K562 (cell line): ENCODE measurements around the gene PCDHGB1. TPM values are rescaled to one million over a fixed set of nuclear protein-coding genes. Genes with fewer than 3 reads are reported as not detected.

Source experiments
- ATAC-seq: fragments of 200-7000 bp; cut with Tn5 transposase; 3 replicates; pipeline ENCODE4 v1.9.1; 2020; ENCODE audit warnings: moderate library complexity
- BruUV-seq: library from RNA; stranded (reverse); fragments of 400-500 nt; replicated peaks from 2 replicates; lab custom pipeline; 2021; lab: Mats Ljungman, UMichigan
- CTCF ChIA-PET: fragments of 300-600 bp; formaldehyde crosslinking; extraction: SDS; loops from one replicate; lab custom pipeline; 2021; ENCODE audit warnings: low intra/inter-chr PET ratio; lab: Yijun Ruan, JAX
- POLR2A ChIA-PET: fragments of 300-600, 350-650 bp; sonication (Branson Sonifier 250); formaldehyde crosslinking; extraction: SDS; loops from one replicate; lab custom pipeline; 2021; ENCODE audit warnings: antibody characterized with exemption, inconsistent platforms; lab: Yijun Ruan, JAX
- DNase-seq, 4 experiments: peaks; one replicate each; pipeline versions ENCODE4 v3.0.0 to v3.0.0-alpha.2; 2011 to 2018; ENCODE audit warnings: low spot score in 3 of 4, mixed read lengths in 3 of 4; ENCODE audit errors: extremely low read depth in 1 of 4
- FAIRE-seq: peaks from 2 replicates; lab custom pipeline; 2011; peaks lifted over from hg19 to GRCh38; lab: Jason Lieb, UNC
- H2AFZ ChIP-seq: 2 replicates; pipeline ENCODE4 v1.6.0; 2011; ENCODE audit warnings: low read depth, low read length, control low read depth, inconsistent platforms
- H3K27ac ChIP-seq: fragments of 200-600 bp; 3 replicates; pipeline ENCODE4 v1.8.0; 2011; ENCODE audit warnings: low read depth, mild to moderate bottlenecking, control low read depth, inconsistent platforms, low read length, moderate library complexity, mixed read lengths; ENCODE audit errors: extremely low read depth
- H3K27me3 ChIP-seq, 2 experiments: fragments of 300-600 bp in 1 of 2; 2 replicates in 1 of 2; 3 replicates in 1 of 2; pipeline versions ENCODE4 v1.6.0 to v1.8.0; 2011; ENCODE audit warnings: inconsistent platforms in 2 of 2, low read length in 2 of 2, mild to moderate bottlenecking in 1 of 2, mixed read lengths in 1 of 2, moderate library complexity in 1 of 2; ENCODE audit not compliant: control insufficient read depth in 2 of 2, insufficient read depth in 2 of 2
- H3K36me3 ChIP-seq: fragments of 300-600 bp; 3 replicates; pipeline ENCODE4 v1.8.0; 2011; ENCODE audit warnings: mild to moderate bottlenecking, low read length, inconsistent platforms; ENCODE audit not compliant: control insufficient read depth, insufficient read depth
- H3K4me1 ChIP-seq, 2 experiments: fragments of 200-600 bp in 1 of 2; replicated peaks in 1 of 2; 2 replicates in 1 of 2; 3 replicates in 1 of 2; pipeline versions ENCODE4 v1.5.1 to v1.8.0; 2011; ENCODE audit warnings: inconsistent platforms in 2 of 2, low read length in 2 of 2, mild to moderate bottlenecking in 1 of 2, mixed read lengths in 1 of 2, moderate library complexity in 1 of 2; ENCODE audit not compliant: control insufficient read depth in 2 of 2, insufficient read depth in 2 of 2
- H3K4me2 ChIP-seq: 2 replicates; pipeline ENCODE4 v1.6.1; 2011; ENCODE audit warnings: low read length, control low read depth, inconsistent platforms, mixed read lengths; ENCODE audit not compliant: insufficient read depth
- H3K4me3 ChIP-seq: fragments of 200-600 bp; sonication (generic), shearing (Covaris generic); 2 replicates; pipeline ENCODE4 v1.5.1; 2016; ENCODE audit warnings: control low read depth, inconsistent platforms
- H3K79me2 ChIP-seq: fragments of 200-600 bp; 3 replicates; pipeline ENCODE4 v1.8.0; 2011; ENCODE audit warnings: low read length, inconsistent platforms; ENCODE audit not compliant: control insufficient read depth, insufficient read depth
- H3K9ac ChIP-seq, 2 experiments: 2 replicates each; pipeline versions ENCODE4 v1.6.0 to v1.6.1; 2011; ENCODE audit warnings: low read depth in 2 of 2, low read length in 2 of 2, control low read depth in 1 of 2, inconsistent platforms in 1 of 2, mild to moderate bottlenecking in 1 of 2, mixed read lengths in 1 of 2; ENCODE audit not compliant: insufficient read depth in 1 of 2
- H3K9me1 ChIP-seq: one replicate; pipeline ENCODE4 v1.6.0; 2011; ENCODE audit warnings: inconsistent platforms, mild to moderate bottlenecking, low read length, moderate library complexity; ENCODE audit not compliant: control insufficient read depth, insufficient read depth
- H3K9me3 ChIP-seq: replicated peaks from 2 replicates; pipeline ENCODE4 v1.5.1; 2011; ENCODE audit warnings: low read depth, low read length, inconsistent platforms; ENCODE audit not compliant: control insufficient read depth, insufficient read depth
- H4K20me1 ChIP-seq: replicated peaks from 2 replicates; pipeline ENCODE4 v1.6.1; 2011; ENCODE audit warnings: low read length, inconsistent platforms, mixed read lengths; ENCODE audit not compliant: control insufficient read depth, insufficient read depth
- CTCF ChIP-seq, 3 experiments: IDR thresholded peaks in 2 of 3; conservative IDR thresholded peaks in 1 of 3; 2 replicates each; pipeline ENCODE4 v1.5.1; 2011 to 2012; ENCODE audit warnings: low read length in 3 of 3, mild to moderate bottlenecking in 3 of 3, control low read depth in 2 of 3, improper control_type of control experiment in 1 of 3, inconsistent platforms in 1 of 3, low read depth in 1 of 3, mixed read lengths in 1 of 3, moderate library complexity in 1 of 3; ENCODE audit not compliant: insufficient read depth in 2 of 3
- EHMT2 ChIP-seq: fragments of 450-650 bp; IDR thresholded peaks from 2 replicates; pipeline ENCODE4 v1.6.1; 2018; ENCODE audit warnings: antibody characterized with exemption
- ETV1 ChIP-seq: fragments of 450-650 bp; conservative IDR thresholded peaks from 2 replicates; pipeline ENCODE4 v1.6.1; 2016; ENCODE audit warnings: missing genetic modification characterization, control low read depth, low read depth, missing compliant biosample characterization
- HLTF ChIP-seq: fragments of 450-650 bp; IDR thresholded peaks from 2 replicates; pipeline ENCODE4 v1.6.1; 2016
- RAD21 ChIP-seq, 2 experiments: fragments of 250-450 bp in 1 of 2; fragments of 450-650 bp in 1 of 2; sonication (Bioruptor Pico) in 1 of 2; formaldehyde crosslinking in 1 of 2; IDR thresholded peaks in 1 of 2; conservative IDR thresholded peaks in 1 of 2; 2 replicates each; pipeline versions ENCODE4 v1.4.0 to v1.8.0; 2020 to 2022; ENCODE audit warnings: mild to moderate bottlenecking in 2 of 2, moderate library complexity in 1 of 2
- SMAD1 ChIP-seq: fragments of 150-350 bp; IDR thresholded peaks from 2 replicates; pipeline ENCODE4 v1.6.1; 2014; ENCODE audit warnings: low read length, low read depth; ENCODE audit not compliant: partially characterized antibody
- WGBS: fragments of 100-300 bp; shearing (Covaris generic); methylation state at CpG from one replicate; pipeline ENCODE4 v1.1.6; 2016; ENCODE audit warnings: low coverage, mixed read lengths; ENCODE audit not compliant: insufficient coverage; ENCODE audit errors: missing lambda C conversion rate; 5-methylcytosine and 5-hydroxymethylcytosine counted together
- in situ Hi-C: fragments of 300-500 bp; cut with MboI; formaldehyde crosslinking; loops from 4 replicates; pipeline ENCODE4 v1.15.0; 2018; ENCODE audit warnings: inconsistent platforms, mixed read lengths
- intact Hi-C: fragments of 100-400 bp; cut with micrococcal nuclease; formaldehyde crosslinking; loops from 2 replicates; pipeline ENCODE4 v1.14.2; 2022
- polyA plus RNA-seq, 8 experiments: library from polyadenylated mRNA; depleted of rRNA in 4 of 8; stranded (reverse) in 5 of 8; unstranded in 3 of 8; fragments of >200 nt; fragmentation: Nextera tagmentation in 2 of 8; fragmentation: Illumina TruSeq in 1 of 8; extraction: Ambion mirVana in 2 of 8; extraction: Trizol in 1 of 8; gene quantifications; 2 replicates each; pipeline versions ENCODE4 v1.2.1 to v1.2.3, GENCODE V29; 2011 to 2014; ENCODE audit warnings: inconsistent platforms in 1 of 8, missing spikeins in 1 of 8
- total RNA-seq, 7 experiments: library from RNA; depleted of rRNA in 6 of 7; stranded (reverse); fragments of >200 nt in 6 of 7; fragmentation: Illumina TruSeq in 2 of 7; extraction: Trizol in 2 of 7; gene quantifications; 2 replicates each; pipeline versions ENCODE4 v1.2.1 to v1.2.3, GENCODE V29; 2011 to 2021; ENCODE audit warnings: low replicate concordance in 1 of 7

Gene PCDHGB1
- total and polyA plus RNA-seq, 9 of the 15 experiments (the other 6 are each of a cell fraction or from before 2014, with no cell fraction given): 0.06 to 0.20 (median 0.07) TPM; not detected in 2

DNA sequence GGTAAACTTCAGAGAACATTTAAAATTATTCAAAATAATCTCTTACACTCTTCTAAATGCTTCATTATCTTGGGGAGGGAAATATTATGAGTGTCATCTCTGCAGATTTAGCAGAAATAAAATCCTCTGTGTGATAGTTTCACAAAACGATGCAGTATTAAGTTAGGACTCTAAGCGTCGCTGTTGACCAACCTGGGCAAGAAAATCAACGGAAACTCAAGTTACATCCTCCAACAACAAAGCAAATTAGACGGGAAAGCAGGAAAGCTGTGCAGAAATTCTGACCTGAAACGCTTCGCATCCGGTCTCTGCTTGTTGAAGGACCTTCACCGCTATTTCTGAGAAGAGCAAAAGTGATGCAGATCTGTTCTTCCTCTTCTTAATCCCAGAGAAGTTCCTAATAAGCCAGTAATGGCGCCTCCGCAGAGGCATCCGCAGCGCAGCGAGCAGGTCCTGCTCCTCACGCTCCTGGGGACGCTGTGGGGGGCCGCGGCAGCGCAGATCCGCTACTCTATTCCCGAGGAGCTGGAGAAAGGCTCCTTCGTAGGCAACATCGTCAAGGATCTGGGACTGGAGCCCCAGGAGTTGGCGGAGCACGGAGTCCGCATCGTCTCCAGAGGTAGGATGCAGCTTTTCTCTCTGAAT lies 23.9 kb downstream of the PCDHGB1 start, which contains the start of gene PCDHGA6:
Gene PCDHGA6 (plus strand): TSS at position 219 of the 645 bp plus-strand sequence. CDS start 193 bp downstream, at position 412.
- in situ Hi-C loops (no loop called here), intact Hi-C loops (loop anchor here (5.0 kb wide), 1 partner anchor 46 kb away; no protein-coding TSS in a partner anchor)
- peaks cover 4 to 38% of the 10 kb centered on the region in 2 experiments for H3K27me3 ChIP-seq
- H2AFZ ChIP-seq: 0 out of 2 replicates have a peak within 1 kb of the TSS, but pooled peaks have one; percentile 9
- WGBS: 21% methylated on average over 22 of the region's 27 CpGs
- no peaks in the 10 kb centered on the region for H3K9me3 ChIP-seq
- no peak within 1 kb of the TSS for H3K9ac ChIP-seq
- no peaks in the 10 kb centered on the region for H3K9me1 ChIP-seq
- FAIRE-seq: peak; percentile 26
- ChIA-PET CTCF (interaction anchor here (0.6 to 1.3 kb wide), 2 partner anchors 141 to 770 kb away, joined by 3 read pairs; no protein-coding TSS in a partner anchor), POLR2A (interaction anchor here (0.6 kb wide), 1 partner anchor 207 kb away, joined by 5 read pairs; no protein-coding TSS in a partner anchor)
- no peaks in the 10 kb centered on the region for H4K20me1 ChIP-seq
- no peaks in the 10 kb centered on the region for H3K36me3 ChIP-seq
- no peak within 1 kb of the TSS for H3K4me3 ChIP-seq
- H3K4me2 ChIP-seq: peak within 1 kb of the TSS; percentile 23; the same call in 1 of the 2 replicates
- BruUV-seq: no TSS peak
- peak; percentile 61; the same call in 1 of the 3 replicates for ATAC-seq
- no peak for DNase-seq
- no peaks in the 10 kb centered on the region for H3K79me2 ChIP-seq
- peaks cover 0 to 7% of the 10 kb centered on the region in 2 experiments; a peak in 1 of 5 replicates for H3K4me1 ChIP-seq
- TF ChIP-seq HLTF (no peak), SMAD1 (no peak), ETV1 (tag) (0 out of 2 replicates have a peak, but pooled peaks have one; percentile 34), EHMT2 (no peak), CTCF (IDR thresholded peaks at IDR 0.05 in 2 of 3, conservative IDR thresholded peaks at IDR 0.05 in 1 of 3; ENCODE audit: insufficient read depth in 2 of 3, low read depth in 1 of 3, low read length in 3 of 3) (peak; percentile 43 to 63 (median 60)), RAD21 (CRISPR knock-in tag; conservative IDR thresholded peaks at IDR 0.05 in 1 of 2, IDR thresholded peaks at IDR 0.05 in 1 of 2) (peak in 1 of 2 experiments; percentile 45; a peak in 2 of 4 replicates)
- TF ChIP-seq, all 486 proteins: peak for 3
- H3K27ac ChIP-seq: no peak within 1 kb of the TSS
